Right ventricle myocardium superior (tissue), 1 donor: Measurements from ENCODE around the gene TUNAR. TPM values are rescaled to one million over a fixed set of nuclear protein-coding genes. Genes with fewer than 3 reads are reported as not detected.

ENCODE experiments used
- ATAC-seq: fragments of 200-7000 bp; cut with Tn5 transposase; one replicate; pipeline ENCODE4 v1.9.1; 2020; ENCODE audit warnings: mild to moderate bottlenecking; ENCODE audit not compliant: poor library complexity
- DNase-seq: peaks from one replicate; pipeline ENCODE4 v3.0.0-alpha.2; 2020
- intact Hi-C: fragments of 100-400 bp; cut with DNase I; formaldehyde crosslinking; loops from one replicate; pipeline ENCODE4 v1.11.2; 2022
- total RNA-seq: library from RNA; stranded (reverse); fragmentation: NEBNext Ultra II Directional; extraction: Animal tissue kit (Norgen Biotek cat#: 25700); gene quantifications from one replicate; pipeline ENCODE4 v1.2.1, GENCODE V29; 2021
- donor health status: DM: no; HTN: yes; CAD: no; lungs with severe emphysema.

The TUNAR gene
- total RNA-seq, 1 donor from 2014 or later, result not detected

DNA sequence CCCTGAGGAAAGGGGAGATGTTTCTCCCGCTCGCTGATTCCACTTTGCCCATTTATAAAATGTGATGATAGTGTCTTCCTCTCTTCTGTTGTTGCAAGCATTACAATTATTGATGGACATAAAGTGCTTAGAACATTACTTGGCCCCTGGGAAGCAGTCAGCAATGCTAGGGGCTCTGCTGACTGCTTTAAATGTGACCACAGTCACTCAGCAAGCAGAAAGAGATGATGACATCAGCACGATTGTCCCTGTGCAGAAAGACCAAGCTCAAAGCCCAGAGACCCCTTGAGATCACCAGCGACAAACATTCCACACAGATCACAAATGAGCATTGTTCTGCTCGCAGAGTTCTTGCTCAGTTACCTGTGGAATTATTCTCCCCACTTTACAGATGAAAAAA, 26.5 kb downstream of the TUNAR start:
- ATAC-seq, result no peak
- no peak for DNase-seq
- intact Hi-C loops, result no loop called here

DNA sequence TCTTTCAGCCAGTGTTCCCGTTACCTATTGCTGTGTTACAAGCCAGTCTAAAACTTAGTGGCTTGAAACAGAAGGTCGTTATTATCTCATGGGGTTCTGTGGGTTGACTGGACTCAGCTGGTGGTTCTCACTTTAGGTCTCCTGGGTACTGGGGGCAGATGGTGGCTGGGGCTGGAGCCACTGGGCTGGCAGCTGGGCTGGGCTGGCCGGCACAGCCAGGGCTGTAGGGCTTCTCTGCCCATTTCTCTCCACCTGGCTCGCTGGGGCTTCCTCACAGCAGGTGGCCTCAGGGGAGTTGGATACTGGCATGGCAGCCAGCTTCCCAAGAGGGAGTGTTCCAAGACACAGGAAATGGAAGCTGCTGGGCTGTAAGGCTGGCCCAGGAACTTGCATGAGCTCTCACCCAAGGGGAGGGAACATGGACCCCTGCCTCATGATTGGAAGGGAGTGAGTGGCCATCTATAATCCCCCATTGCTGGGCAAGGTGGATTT, 27.0 kb downstream of the TUNAR start:
- intact Hi-C loops, result no loop called here
- DNase-seq (no peak), ATAC-seq (no peak)

DNA sequence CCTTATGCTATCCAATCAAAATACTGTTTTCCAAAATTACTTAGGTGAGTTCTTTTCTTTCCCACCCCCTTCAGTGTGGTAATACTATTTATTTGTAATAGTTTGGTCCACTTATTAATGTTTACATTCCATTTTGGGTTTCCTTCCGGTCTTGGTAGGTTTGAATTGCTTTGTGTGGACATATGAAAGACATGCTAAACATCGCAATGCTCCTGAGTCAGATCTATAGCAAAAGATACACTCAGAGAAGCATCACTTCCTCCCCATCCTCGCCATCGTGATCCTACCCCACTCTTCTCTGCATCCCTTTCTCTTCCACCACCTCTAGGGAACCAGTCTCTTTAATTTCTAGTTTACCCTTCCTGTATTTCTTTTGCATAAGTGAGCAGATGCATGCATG, 30.0 kb downstream of the TUNAR start:
- ATAC-seq, result no peak
- no peak for DNase-seq
- intact Hi-C loops, result no loop called here

- DNase-seq, result no peak
- intact Hi-C loops, result no loop called here
- ATAC-seq, result no peak
Observed at GRCh38 chr14:95910628-95911027, 34.0 kb downstream of the TUNAR start.

GRCh38 chr14:95911456-95911855, 34.8 kb downstream of the TUNAR start:
- DNase-seq, result no peak
- intact Hi-C loops, result no loop called here
- no peak for ATAC-seq

DNA sequence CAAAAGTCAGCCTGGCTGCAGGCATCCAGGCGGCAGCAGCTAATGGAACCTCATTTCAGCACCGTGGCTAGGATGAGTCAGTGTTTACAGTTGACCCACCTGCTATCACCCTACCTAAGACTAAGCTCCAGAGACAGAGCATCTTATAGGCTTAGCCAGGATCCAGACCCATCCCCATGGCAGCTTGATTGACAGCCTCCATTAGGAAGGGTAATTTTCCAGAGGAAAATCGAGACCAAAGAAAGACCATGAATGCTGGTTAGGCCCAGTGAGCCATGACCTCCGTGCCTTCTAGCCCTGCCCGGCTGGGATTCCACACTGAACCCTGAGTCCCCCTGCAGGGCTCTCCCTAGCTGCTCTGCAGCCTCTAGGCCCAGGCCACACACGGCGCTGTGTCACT, 38.7 kb downstream of the TUNAR start:
- intact Hi-C loops, result no loop called here
- ATAC-seq, result no peak
- DNase-seq, result no peak

- DNase-seq (no peak), ATAC-seq (no peak)
- intact Hi-C loops, result no loop called here
Observed at GRCh38 chr14:95918466-95918865, 41.8 kb downstream of the TUNAR start.

DNA sequence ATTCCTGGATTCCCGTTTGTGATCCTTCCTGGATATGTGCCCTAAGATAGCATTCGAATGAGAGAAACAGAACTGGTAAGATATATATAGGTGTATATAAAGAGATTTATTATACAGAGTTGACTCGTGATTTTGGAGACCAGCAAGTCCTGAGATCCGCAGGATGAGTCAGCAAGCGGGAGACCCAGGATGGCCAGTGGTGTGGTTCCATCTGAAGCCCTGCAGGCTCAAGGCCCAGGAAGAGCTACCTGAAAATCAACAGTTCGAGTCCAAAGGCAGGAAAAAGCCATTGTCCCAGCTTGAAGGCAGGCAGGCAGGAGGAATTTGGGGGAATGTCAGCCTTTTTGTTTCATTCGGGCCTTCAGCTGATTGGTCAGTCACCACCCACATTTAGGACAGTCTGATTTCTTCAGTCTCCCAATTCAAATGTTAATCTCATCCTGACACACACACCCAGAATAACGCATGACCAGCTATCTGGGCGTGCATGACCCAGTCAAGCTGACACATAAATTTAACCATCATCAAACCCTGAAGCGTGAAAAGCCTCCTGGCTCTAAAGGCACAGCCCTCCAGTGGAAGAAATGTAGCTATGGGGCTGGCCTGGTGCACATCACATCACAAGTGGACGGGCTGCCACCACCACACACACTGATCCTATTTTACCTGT, 44.3 kb downstream of the TUNAR start:
- DNase-seq (no peak), ATAC-seq (no peak)
- intact Hi-C loops, result no loop called here

DNA sequence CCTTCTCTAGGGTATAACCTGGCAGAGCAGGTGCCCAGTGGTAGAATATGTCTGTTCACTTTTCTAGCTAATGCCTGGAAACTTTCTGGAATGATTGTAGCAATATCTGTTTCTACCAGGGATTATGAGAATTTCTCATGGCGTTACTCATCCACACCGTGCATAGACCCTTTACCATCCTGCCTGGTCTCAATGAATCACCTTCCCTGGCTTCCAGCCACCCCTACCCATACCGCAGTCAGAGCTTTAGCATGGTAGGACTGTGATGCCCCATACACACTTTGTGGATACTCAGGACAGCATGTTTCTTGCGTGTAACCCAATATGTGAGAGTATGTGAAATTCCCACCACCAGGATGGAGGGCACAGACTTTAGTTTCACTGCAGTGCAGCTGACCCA, 45.4 kb downstream of the TUNAR start:
- ATAC-seq, result no peak
- intact Hi-C loops, result no loop called here
- DNase-seq, result no peak

- intact Hi-C loops, result no loop called here
- DNase-seq, result no peak
- no peak for ATAC-seq
Observed at GRCh38 chr14:95928751-95929150, 52.1 kb downstream of the TUNAR start.

DNA sequence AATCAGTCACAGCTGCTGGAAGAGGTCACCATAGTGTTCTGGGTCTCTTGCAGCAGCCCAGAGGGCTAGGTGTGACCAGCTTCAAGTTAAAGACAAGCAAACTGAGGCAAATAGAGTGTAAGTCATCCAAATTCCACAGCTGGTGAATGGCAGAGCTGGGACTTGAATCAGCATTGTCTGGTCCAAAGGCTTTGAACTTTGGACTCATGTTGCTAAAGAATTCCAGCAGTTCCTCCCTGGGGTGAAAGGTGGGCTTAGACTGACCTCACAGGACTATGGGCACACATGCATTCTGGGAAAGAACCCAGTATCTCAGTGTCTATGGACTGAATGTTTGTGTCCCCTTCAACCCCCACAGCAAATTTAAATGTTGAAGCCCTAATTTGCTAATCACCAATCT, 54.8 kb downstream of the TUNAR start:
- DNase-seq, result no peak
- intact Hi-C loops, result no loop called here
- no peak for ATAC-seq

GRCh38 chr14:95935228-95935822, 58.7 kb downstream of the TUNAR start:
- DNase-seq, result no peak
- no peak for ATAC-seq
- intact Hi-C loops, result no loop called here

GRCh38 chr14:95936041-95936440, 59.4 kb downstream of the TUNAR start:
- no peak for ATAC-seq
- intact Hi-C loops, result no loop called here
- DNase-seq, result no peak

DNA sequence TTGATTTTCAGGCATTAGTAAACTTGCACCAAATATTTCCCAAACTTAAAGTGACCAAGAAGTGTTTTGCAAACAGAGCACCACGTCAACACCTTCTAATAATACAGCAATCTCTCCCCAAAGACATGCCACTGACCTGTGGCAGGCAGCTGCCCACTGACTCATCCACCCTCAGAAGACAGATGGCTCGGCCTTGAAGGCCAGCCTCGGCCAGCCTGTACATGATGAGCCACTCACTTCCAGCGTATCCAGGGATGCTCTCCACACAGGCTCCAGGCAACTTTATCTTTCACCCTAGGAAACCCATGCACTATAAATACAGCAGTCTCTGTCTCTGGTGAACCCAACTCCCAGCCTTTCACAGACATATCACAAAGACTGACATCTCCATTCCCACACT, 62.7 kb downstream of the TUNAR start:
- ATAC-seq (no peak), DNase-seq (no peak)
- intact Hi-C loops, result no loop called here

GRCh38 chr14:95941897-95942296, 65.3 kb downstream of the TUNAR start:
- intact Hi-C loops, result no loop called here
- DNase-seq (no peak), ATAC-seq (no peak)

DNA sequence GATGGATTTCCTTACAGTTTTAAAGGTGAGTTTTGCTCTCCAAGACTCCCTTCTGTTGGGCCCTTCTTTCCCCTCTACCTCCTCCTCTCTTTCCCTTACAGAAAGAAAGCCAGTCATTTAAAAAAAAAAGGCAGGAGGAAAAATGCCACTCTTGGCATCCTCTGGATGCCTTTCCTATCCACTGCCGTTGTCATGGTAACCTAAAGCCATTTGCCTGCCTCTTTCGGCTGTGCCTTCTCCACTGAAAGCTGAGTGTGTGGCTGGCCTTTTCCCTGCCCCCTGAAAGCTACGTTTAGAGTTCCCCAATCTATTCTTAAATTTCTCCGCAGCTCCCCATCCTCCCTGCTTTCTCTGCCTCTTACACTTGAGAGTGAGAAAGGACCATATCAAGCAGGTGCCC, 67.1 kb downstream of the TUNAR start:
- ATAC-seq, result no peak
- no peak for DNase-seq
- intact Hi-C loops, result no loop called here

- intact Hi-C loops, result no loop called here
- DNase-seq (no peak), ATAC-seq (no peak)
Observed at GRCh38 chr14:95944462-95944861, 67.8 kb downstream of the TUNAR start.

- ATAC-seq (no peak), DNase-seq (no peak)
- intact Hi-C loops, result no loop called here
Observed at GRCh38 chr14:95946867-95947266, 70.2 kb downstream of the TUNAR start.

- DNase-seq, result no peak
- intact Hi-C loops, result no loop called here
- ATAC-seq, result no peak
Observed at GRCh38 chr14:95948558-95948981, 71.9 kb downstream of the TUNAR start.

DNA sequence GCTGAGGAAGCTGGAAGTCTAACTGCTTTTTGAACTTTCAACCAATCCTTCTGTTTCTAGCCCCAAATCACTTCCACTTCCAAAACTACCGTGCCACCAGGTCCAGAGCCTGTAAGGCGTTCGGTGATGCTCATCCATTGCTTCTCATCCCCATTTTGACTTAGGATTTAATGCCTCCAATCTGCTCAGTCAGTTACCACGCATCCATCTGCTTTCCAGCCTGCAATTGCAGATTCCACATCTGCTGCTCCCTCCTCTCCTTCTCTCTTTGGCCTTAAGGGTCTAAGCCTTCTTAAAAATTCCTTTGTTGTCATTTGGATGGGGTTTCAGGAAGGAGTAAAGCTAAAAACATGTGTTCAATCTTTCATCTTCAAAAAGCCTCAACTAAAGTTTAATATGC, 74.7 kb downstream of the TUNAR start:
- intact Hi-C loops, result no loop called here
- DNase-seq (no peak), ATAC-seq (no peak)
